H9 (cell line): ENCODE measurements around the gene TXNL4A. TPM values are rescaled to one million over a fixed set of nuclear protein-coding genes. Genes with fewer than 3 reads are reported as not detected.

Source experiments
- DNase-seq: peaks from one replicate; pipeline ENCODE4 v3.0.0-alpha.2; 2017
- H2AFZ ChIP-seq: one replicate; pipeline ENCODE4 v1.6.1; 2013; ENCODE audit warnings: mild to moderate bottlenecking, low read length, control low read depth, moderate library complexity
- H2AK5ac ChIP-seq: 2 replicates; pipeline ENCODE4 v1.6.1; 2013; ENCODE audit warnings: low read length, control low read depth, mixed read lengths; ENCODE audit not compliant: insufficient read length
- H2BK120ac ChIP-seq: one replicate; pipeline ENCODE4 v1.6.1; 2013; ENCODE audit warnings: low read depth, mild to moderate bottlenecking, low read length, control low read depth, inconsistent platforms; ENCODE audit not compliant: poor library complexity, severe bottlenecking
- H2BK12ac ChIP-seq: 2 replicates; pipeline ENCODE4 v1.6.1; 2013; ENCODE audit warnings: low read length, control low read depth, mixed read lengths, low read depth; ENCODE audit not compliant: insufficient read length
- H2BK15ac ChIP-seq: 2 replicates; pipeline ENCODE4 v1.6.1; 2013; ENCODE audit warnings: low read depth, low read length, control low read depth
- H2BK20ac ChIP-seq: one replicate; pipeline ENCODE4 v1.6.1; 2013; ENCODE audit warnings: low read depth, mild to moderate bottlenecking, low read length, control low read depth, inconsistent platforms; ENCODE audit not compliant: poor library complexity, severe bottlenecking
- H2BK5ac ChIP-seq: 2 replicates; pipeline ENCODE4 v1.6.1; 2013; ENCODE audit warnings: low read length, control low read depth, mixed read lengths; ENCODE audit not compliant: insufficient read length
- H3K14ac ChIP-seq: 2 replicates; pipeline ENCODE4 v1.6.1; 2013; ENCODE audit warnings: low read length, control low read depth; ENCODE audit not compliant: insufficient read depth
- H3K18ac ChIP-seq: 2 replicates; pipeline ENCODE4 v1.6.1; 2013; ENCODE audit warnings: low read depth, mild to moderate bottlenecking, mixed read lengths, low read length, control low read depth; ENCODE audit not compliant: insufficient read length
- H3K23ac ChIP-seq: 2 replicates; pipeline ENCODE4 v1.6.1; 2013; ENCODE audit warnings: low read length, control low read depth, mixed read lengths, low read depth; ENCODE audit not compliant: insufficient read length
- H3K23me2 ChIP-seq: 2 replicates; pipeline ENCODE4 v1.6.1; 2013; ENCODE audit warnings: low read depth, mild to moderate bottlenecking, mixed read lengths, low read length, control low read depth; ENCODE audit not compliant: insufficient read length, poor library complexity, severe bottlenecking
- H3K27ac ChIP-seq: 2 replicates; pipeline ENCODE4 v1.5.1; 2013; ENCODE audit warnings: low read length, control low read depth, mixed read lengths, low read depth; ENCODE audit not compliant: insufficient read length
- H3K27me3 ChIP-seq: 2 replicates; pipeline ENCODE4 v1.6.1; 2013; ENCODE audit warnings: low read length, control low read depth, inconsistent platforms; ENCODE audit not compliant: insufficient read depth
- H3K4ac ChIP-seq: 2 replicates; pipeline ENCODE4 v1.6.1; 2013; ENCODE audit warnings: low read depth, mild to moderate bottlenecking, control low read depth, inconsistent platforms, low read length, moderate library complexity
- H3K4me1 ChIP-seq: 2 replicates; pipeline ENCODE4 v1.6.1; 2013; ENCODE audit warnings: low read length, control low read depth, inconsistent platforms; ENCODE audit not compliant: insufficient read depth
- H3K4me2 ChIP-seq: 2 replicates; pipeline ENCODE4 v1.6.1; 2013; ENCODE audit warnings: low read length, control low read depth, mixed read lengths; ENCODE audit not compliant: insufficient read length, insufficient read depth
- H3K56ac ChIP-seq: 2 replicates; pipeline ENCODE4 v1.6.1; 2013; ENCODE audit warnings: low read depth, mild to moderate bottlenecking, mixed read lengths, low read length, control low read depth; ENCODE audit not compliant: insufficient read length
- H3K79me1 ChIP-seq: 2 replicates; pipeline ENCODE4 v1.6.1; 2013; ENCODE audit warnings: low read depth, mild to moderate bottlenecking, moderate library complexity, low read length, control low read depth, inconsistent platforms; ENCODE audit not compliant: insufficient read depth, poor library complexity, severe bottlenecking
- H3K79me2 ChIP-seq: 2 replicates; pipeline ENCODE4 v1.6.1; 2013; ENCODE audit warnings: low read length, control low read depth, inconsistent platforms; ENCODE audit not compliant: insufficient read depth
- H3K9ac ChIP-seq: 2 replicates; pipeline ENCODE4 v1.6.1; 2013; ENCODE audit warnings: low read length, control low read depth, mixed read lengths; ENCODE audit not compliant: insufficient read length; ENCODE audit errors: extremely low read depth
- H3K9me3 ChIP-seq: one replicate; pipeline ENCODE4 v1.6.1; 2013; ENCODE audit warnings: low read depth, low read length, inconsistent platforms; ENCODE audit not compliant: control insufficient read depth
- H3T11ph ChIP-seq: one replicate; pipeline ENCODE4 v1.6.1; 2013; ENCODE audit warnings: mild to moderate bottlenecking, low read length, control low read depth, inconsistent platforms
- H4K20me1 ChIP-seq: one replicate; pipeline ENCODE4 v1.6.1; 2013; ENCODE audit not compliant: control insufficient read depth, insufficient read length, insufficient read depth
- H4K5ac ChIP-seq: 2 replicates; pipeline ENCODE4 v1.6.1; 2013; ENCODE audit warnings: low read depth, mild to moderate bottlenecking, mixed read lengths, low read length, control low read depth; ENCODE audit not compliant: insufficient read length
- H4K8ac ChIP-seq: replicated peaks from 2 replicates; pipeline ENCODE4 v1.6.1; 2013; ENCODE audit warnings: low read length, control low read depth, mixed read lengths, low read depth; ENCODE audit not compliant: insufficient read length
- H4K91ac ChIP-seq: 2 replicates; pipeline ENCODE4 v1.6.1; 2013; ENCODE audit warnings: low read depth, mild to moderate bottlenecking, moderate library complexity, mixed read lengths, low read length, control low read depth; ENCODE audit not compliant: insufficient read length
- H3K27ac Mint-ChIP-seq, 3 experiments: 2 replicates in 2 of 3; 3 replicates in 1 of 3; pipeline ENCODE4 v1.8.0; 2020 to 2021; ENCODE audit warnings: mixed read lengths in 3 of 3, mild to moderate bottlenecking in 1 of 3, moderate library complexity in 1 of 3
- H3K27me3 Mint-ChIP-seq: 2 replicates; pipeline ENCODE4 v1.8.0; 2021; ENCODE audit warnings: low read depth, mild to moderate bottlenecking, moderate library complexity, mixed read lengths
- H3K36me3 Mint-ChIP-seq, 3 experiments: 2 replicates in 2 of 3; 3 replicates in 1 of 3; pipeline ENCODE4 v1.8.0; 2020 to 2021; ENCODE audit warnings: low read depth in 3 of 3, mixed read lengths in 3 of 3; ENCODE audit not compliant: insufficient read depth in 1 of 3
- H3K4me1 Mint-ChIP-seq, 2 experiments: 2 replicates each; pipeline ENCODE4 v1.8.0; 2020; ENCODE audit warnings: mixed read lengths in 2 of 2
- H3K4me3 Mint-ChIP-seq, 2 experiments: 2 replicates in 1 of 2; 3 replicates in 1 of 2; pipeline ENCODE4 v1.8.0; 2020 to 2021; ENCODE audit warnings: mild to moderate bottlenecking in 2 of 2, mixed read lengths in 2 of 2, moderate library complexity in 1 of 2
- H3K9me3 Mint-ChIP-seq, 2 experiments: 2 replicates in 1 of 2; 3 replicates in 1 of 2; pipeline ENCODE4 v1.8.0; 2020; ENCODE audit warnings: mild to moderate bottlenecking in 2 of 2, mixed read lengths in 2 of 2, moderate library complexity in 1 of 2
- WGBS: extraction: QIAGEN DNeasy Blood & Tissue Kit; methylation state at CpG from one replicate; pipeline ENCODE4 v1.1.7; 2013; ENCODE audit warnings: missing lambda C conversion rate, low lambda C conversion rate, mixed read lengths; ENCODE audit not compliant: insufficient read length; ENCODE audit errors: extremely low coverage; 5-methylcytosine and 5-hydroxymethylcytosine counted together
- total RNA-seq: library from RNA; stranded (reverse); gene quantifications from 2 replicates; pipeline ENCODE4 v1.2.1, GENCODE V29; 2021
- TF ChIP-seq, protein P1 (sequence below): fragments of 200-600 bp; sonication (generic); conservative IDR thresholded peaks from 3 replicates; pipeline ENCODE4 v1.8.0; 2021; ENCODE audit warnings: antibody characterized with exemption, mild to moderate bottlenecking

The TXNL4A gene
- total RNA-seq, 1 experiment from 2014 or later = 163 TPM

DNA sequence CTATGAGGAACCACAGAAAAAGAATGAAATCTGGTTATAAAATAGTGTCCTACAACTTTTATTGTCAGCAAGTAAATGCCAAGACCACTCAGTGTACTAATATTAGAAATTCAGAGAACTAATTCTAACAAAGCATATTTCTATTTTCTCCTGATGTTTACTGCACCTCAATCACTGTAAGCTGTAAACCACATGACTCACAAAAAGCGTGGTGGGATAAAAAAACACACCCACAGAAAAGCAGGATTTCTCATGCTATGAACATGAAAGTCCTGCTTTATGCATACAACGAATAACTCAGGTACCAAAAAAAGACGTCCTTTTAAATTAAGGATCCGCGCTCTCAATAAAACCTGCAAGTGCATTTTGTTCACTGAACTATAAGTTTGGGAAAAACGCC lies 797 bp downstream of the TXNL4A start:
- H4K20me1 ChIP-seq = no peaks in the 10 kb centered on the region

More for the DNA sequence above, 797 bp downstream of the TXNL4A start:
- Histone ChIP-seq H3K4me1 (no peaks in the 10 kb centered on the region; the same call in 1 of the 2 replicates), H3K9ac (peak overlapping the region; percentile 79), H2BK15ac (no peak overlapping the region), H3K4me2 (peak overlapping the region; percentile 39), H3K23ac (no peak overlapping the region), H2AFZ (no peak overlapping the region), H2BK120ac (no peak overlapping the region), H3K9me3 (no peaks in the 10 kb centered on the region), H3K14ac (no peak overlapping the region), H3K79me1 (peaks cover 3% of the 10 kb centered on the region), H4K8ac (no peak overlapping the region), H3K27me3 (no peaks in the 10 kb centered on the region), H3K18ac (no peak overlapping the region), H3T11ph (no peak overlapping the region), H3K79me2 (peaks cover 46% of the 10 kb centered on the region), H2BK5ac (no peak overlapping the region), H3K4ac (no peak overlapping the region), H3K27ac (no peak overlapping the region), H3K56ac (no peak overlapping the region), H4K5ac (no peak overlapping the region), H2BK20ac (no peak overlapping the region), H2AK5ac (no peak overlapping the region), H4K91ac (no peak overlapping the region), H3K23me2 (peaks cover 8% of the 10 kb centered on the region), H2BK12ac (no peak overlapping the region)
- TF ChIP-seq, protein P1, sequence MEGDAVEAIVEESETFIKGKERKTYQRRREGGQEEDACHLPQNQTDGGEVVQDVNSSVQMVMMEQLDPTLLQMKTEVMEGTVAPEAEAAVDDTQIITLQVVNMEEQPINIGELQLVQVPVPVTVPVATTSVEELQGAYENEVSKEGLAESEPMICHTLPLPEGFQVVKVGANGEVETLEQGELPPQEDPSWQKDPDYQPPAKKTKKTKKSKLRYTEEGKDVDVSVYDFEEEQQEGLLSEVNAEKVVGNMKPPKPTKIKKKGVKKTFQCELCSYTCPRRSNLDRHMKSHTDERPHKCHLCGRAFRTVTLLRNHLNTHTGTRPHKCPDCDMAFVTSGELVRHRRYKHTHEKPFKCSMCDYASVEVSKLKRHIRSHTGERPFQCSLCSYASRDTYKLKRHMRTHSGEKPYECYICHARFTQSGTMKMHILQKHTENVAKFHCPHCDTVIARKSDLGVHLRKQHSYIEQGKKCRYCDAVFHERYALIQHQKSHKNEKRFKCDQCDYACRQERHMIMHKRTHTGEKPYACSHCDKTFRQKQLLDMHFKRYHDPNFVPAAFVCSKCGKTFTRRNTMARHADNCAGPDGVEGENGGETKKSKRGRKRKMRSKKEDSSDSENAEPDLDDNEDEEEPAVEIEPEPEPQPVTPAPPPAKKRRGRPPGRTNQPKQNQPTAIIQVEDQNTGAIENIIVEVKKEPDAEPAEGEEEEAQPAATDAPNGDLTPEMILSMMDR = no peak
- H3K4me1 Mint-ChIP-seq = peaks cover 19 to 21% of the 10 kb centered on the region in 2 experiments
- no CpG with 5 or more reads among the region's 6 CpGs for WGBS
- H3K9me3 Mint-ChIP-seq = no peaks in the 10 kb centered on the region
- peak overlapping the region in 2 of 3 experiments; percentile 22 to 89; a peak in 4 of 7 replicates for H3K27ac Mint-ChIP-seq
- no peaks in the 10 kb centered on the region for H3K27me3 Mint-ChIP-seq
- DNase-seq = no peak
- peaks cover 19 to 34% (median 23%) of the 10 kb centered on the region in 3 experiments for H3K36me3 Mint-ChIP-seq
- peak overlapping the region; percentile 82 to 90 for H3K4me3 Mint-ChIP-seq
